ENCODE results near the gene AKIRIN1.

AKIRIN1 gene

GRCh38 chr1:38991638-38992411 lies 749 bp downstream of the AKIRIN1 start:
- Histone ChIP-seq H3K36me3 (peaks cover 36 to 45% (median 40%) of the 10 kb centered on the region in 11 experiments), H3K4me1 (peaks cover 48 to 57% (median 54%) of the 10 kb centered on the region in 10 experiments), H3K9me3 (replicated peaks in 1 of 11) (no peaks in the 10 kb centered on the region), H3K9ac (peak overlapping the region; percentile 94 to 99 (median 98)), H4K20me1 (peaks cover 48 to 57% (median 53%) of the 10 kb centered on the region in 11 experiments), H3K27me3 (no peaks in the 10 kb centered on the region), H3K4me2 (peak overlapping the region; percentile 82 to 95 (median 92)), H3K4me3 (peak overlapping the region; percentile 80 to 99 (median 96)), H3K27ac (peak overlapping the region; percentile 96 to 99 (median 97))
- no peak for TF ChIP-seq Cebpa-rat (IDR thresholded peaks at IDR 0.05)

GRCh38 chr1:38992412-38993111 lies 1.5 kb downstream of the AKIRIN1 start:
- no peaks in the 10 kb centered on the region for H3K9me3 ChIP-seq (replicated peaks in 1 of 11)
- H3K4me2 ChIP-seq: peak overlapping the region; percentile 82 to 95 (median 92)
- H3K36me3 ChIP-seq: peaks cover 39 to 52% (median 48%) of the 10 kb centered on the region in 11 experiments
- H3K4me3 ChIP-seq: peak overlapping the region; percentile 80 to 99 (median 96)
- peak overlapping the region in 10 of 11 experiments; percentile 96 to 99 (median 97); a peak in 20 of 22 replicates for H3K27ac ChIP-seq
- H4K20me1 ChIP-seq: peaks cover 55 to 64% (median 61%) of the 10 kb centered on the region in 11 experiments
- peak overlapping the region; percentile 94 to 99 (median 98) for H3K9ac ChIP-seq
- no peak for TF ChIP-seq Cebpa-rat (IDR thresholded peaks at IDR 0.05)
- peaks cover 54 to 64% (median 61%) of the 10 kb centered on the region in 10 experiments for H3K4me1 ChIP-seq
- H3K27me3 ChIP-seq: no peaks in the 10 kb centered on the region

- Histone ChIP-seq H3K4me3 (no peak overlapping the region; a peak in 1 of 20 replicates), H3K36me3 (peaks cover 55 to 69% (median 64%) of the 10 kb centered on the region in 11 experiments), H3K4me1 (peaks cover 54 to 75% (median 66%) of the 10 kb centered on the region in 10 experiments), H3K27me3 (no peaks in the 10 kb centered on the region), H3K9me3 (replicated peaks in 1 of 11) (no peaks in the 10 kb centered on the region), H3K27ac (no peak overlapping the region), H3K4me2 (peak overlapping the region in 8 of 11 experiments; percentile 59 to 95 (median 92); a peak in 8 of 22 replicates), H3K9ac (no peak overlapping the region), H4K20me1 (peaks cover 72 to 80% (median 77%) of the 10 kb centered on the region in 11 experiments)
- no peak for TF ChIP-seq Cebpa-rat (IDR thresholded peaks at IDR 0.05)
Measured at GRCh38 chr1:38994196-38994595, 3.1 kb downstream of the AKIRIN1 start.

- Histone ChIP-seq H3K36me3 (peaks cover 86 to 99% (median 95%) of the 10 kb centered on the region in 11 experiments), H3K9me3 (replicated peaks in 1 of 11) (no peaks in the 10 kb centered on the region), H3K9ac (peak overlapping the region in 3 of 11 experiments; percentile 11 to 47 (median 21); a peak in 2 of 22 replicates), H4K20me1 (peaks cover 97 to 100% (median 100%) of the 10 kb centered on the region in 11 experiments), H3K4me1 (peaks cover 63 to 81% (median 75%) of the 10 kb centered on the region in 10 experiments), H3K4me3 (no peak overlapping the region), H3K4me2 (peak overlapping the region in 9 of 11 experiments; percentile 6 to 93 (median 63); a peak in 15 of 22 replicates), H3K27me3 (no peaks in the 10 kb centered on the region), H3K27ac (peak overlapping the region in 4 of 11 experiments; percentile 5 to 50 (median 30); a peak in 6 of 22 replicates)
- TF ChIP-seq Cebpa-rat (IDR thresholded peaks at IDR 0.05): no peak; a peak in 1 of 22 replicates
Measured at GRCh38 chr1:38997034-38997900, 6.2 kb downstream of the AKIRIN1 start.

- H4K20me1 ChIP-seq: peaks cover 97 to 100% (median 100%) of the 10 kb centered on the region in 11 experiments
- 0 out of 22 replicates have a peak overlapping the region, but pooled peaks of 1 of the 11 experiments have one; percentile 27 for H3K9ac ChIP-seq
- H3K4me1 ChIP-seq: peaks cover 63 to 82% (median 75%) of the 10 kb centered on the region in 10 experiments
- no peak for TF ChIP-seq Cebpa-rat (IDR thresholded peaks at IDR 0.05)
- no peaks in the 10 kb centered on the region for H3K9me3 ChIP-seq (replicated peaks in 1 of 11)
- H3K4me2 ChIP-seq: peak overlapping the region in 6 of 11 experiments; percentile 43 to 93 (median 64); a peak in 3 of 22 replicates
- H3K36me3 ChIP-seq: peaks cover 91 to 100% (median 99%) of the 10 kb centered on the region in 11 experiments
- H3K27me3 ChIP-seq: no peaks in the 10 kb centered on the region
- H3K4me3 ChIP-seq: no peak overlapping the region
- H3K27ac ChIP-seq: peak overlapping the region in 2 of 11 experiments; percentile 4 to 50; a peak in 3 of 22 replicates
Measured at GRCh38 chr1:38997901-38998190, 6.8 kb downstream of the AKIRIN1 start.

- Histone ChIP-seq H3K27ac (peak overlapping the region in 7 of 11 experiments; percentile 32 to 56 (median 51); a peak in 10 of 22 replicates), H3K4me1 (peaks cover 30 to 51% (median 45%) of the 10 kb centered on the region in 10 experiments), H3K4me3 (no peak overlapping the region), H3K9ac (no peak overlapping the region), H3K27me3 (no peaks in the 10 kb centered on the region), H4K20me1 (peaks cover 62 to 100% (median 93%) of the 10 kb centered on the region in 11 experiments), H3K4me2 (peak overlapping the region; percentile 27 to 77 (median 63)), H3K36me3 (peaks cover 95 to 100% (median 100%) of the 10 kb centered on the region in 11 experiments), H3K9me3 (replicated peaks in 1 of 11) (no peaks in the 10 kb centered on the region)
- TF ChIP-seq Cebpa-rat (IDR thresholded peaks at IDR 0.05): no peak
Measured at GRCh38 chr1:39001516-39002421, 10.7 kb downstream of the AKIRIN1 start.

GRCh38 chr1:39003281-39003680 lies 12.2 kb downstream of the AKIRIN1 start:
- Histone ChIP-seq H4K20me1 (peaks cover 47 to 95% (median 79%) of the 10 kb centered on the region in 11 experiments), H3K36me3 (peaks cover 100% of the 10 kb centered on the region in 11 experiments), H3K4me1 (peaks cover 26 to 37% (median 34%) of the 10 kb centered on the region in 10 experiments), H3K27me3 (no peaks in the 10 kb centered on the region), H3K9me3 (replicated peaks in 1 of 11) (no peaks in the 10 kb centered on the region), H3K4me3 (no peak overlapping the region), H3K27ac (peak overlapping the region; percentile 2 to 56 (median 42); a peak in 16 of 22 replicates), H3K4me2 (peak overlapping the region in 8 of 11 experiments; percentile 27 to 77 (median 62); a peak in 13 of 22 replicates), H3K9ac (peak overlapping the region in 4 of 11 experiments; percentile 2 to 37 (median 14); a peak in 5 of 22 replicates)
- no peak for TF ChIP-seq Cebpa-rat (IDR thresholded peaks at IDR 0.05)
